HG02840 (cell line): ENCODE results near the gene ZBTB39.
"Not testable (repeated sequence)": the region's sequence is repeated elsewhere in the genome, so short reads cannot be mapped to it uniquely, and the experiment has no call there.

ENCODE experiments used
- ATAC-seq: cut with Tn5 transposase; IDR thresholded peaks from one replicate; pipeline ENCODE4 v1.9.1; 2021; ENCODE audit warnings: mild to moderate bottlenecking, moderate library complexity, moderate number of reproducible peaks; ENCODE audit not compliant: unreplicated experiment, low FRiP score

Gene ZBTB39

GRCh38 chr12:57005980-57006808, at the start of gene ZBTB39:
TSS of gene ZBTB39 (minus strand) at chr12:57006546. CDS start at chr12:57004917, 1,629 bp downstream.
- ATAC-seq: peak; percentile 64

- ATAC-seq: no peak
Measured at GRCh38 chr12:57055824-57056223, 49.5 kb upstream of the ZBTB39 start.

- ATAC-seq: not testable (repeated sequence)
Measured at GRCh38 chr12:57053901-57054300, 47.6 kb upstream of the ZBTB39 start.

- ATAC-seq: not testable (repeated sequence)
Measured at GRCh38 chr12:57053146-57053545, 46.8 kb upstream of the ZBTB39 start.

GRCh38 chr12:57051011-57051410, 44.7 kb upstream of the ZBTB39 start:
- no peak for ATAC-seq

GRCh38 chr12:57049890-57050289, 43.5 kb upstream of the ZBTB39 start, which contains the start of gene MYO1A:
TSS of gene MYO1A (minus strand) at chr12:57050129. CDS start at chr12:57048323, 1,806 bp downstream.
- no peak for ATAC-seq

- no peak for ATAC-seq
Measured at GRCh38 chr12:57049119-57049446, 42.7 kb upstream of the ZBTB39 start.

GRCh38 chr12:57048423-57049118, 42.2 kb upstream of the ZBTB39 start:
- ATAC-seq: no peak

GRCh38 chr12:57047981-57048380, 41.6 kb upstream of the ZBTB39 start:
- ATAC-seq: no peak

GRCh38 chr12:57046947-57047890, 40.9 kb upstream of the ZBTB39 start:
- ATAC-seq: no peak

- no peak for ATAC-seq
Measured at GRCh38 chr12:57046086-57046791, 39.9 kb upstream of the ZBTB39 start.

GRCh38 chr12:57044889-57045288, 38.5 kb upstream of the ZBTB39 start:
- ATAC-seq: no peak

- no peak for ATAC-seq
Measured at GRCh38 chr12:57044468-57044867, 38.1 kb upstream of the ZBTB39 start.

GRCh38 chr12:57042695-57043094, 36.3 kb upstream of the ZBTB39 start:
- no peak for ATAC-seq

GRCh38 chr12:57040750-57041149, 34.4 kb upstream of the ZBTB39 start:
- ATAC-seq: no peak

- no peak for ATAC-seq
Measured at GRCh38 chr12:57040211-57040610, 33.9 kb upstream of the ZBTB39 start.

- ATAC-seq: no peak
Measured at GRCh38 chr12:57039016-57039798, 32.9 kb upstream of the ZBTB39 start.

GRCh38 chr12:57037264-57037663, 30.9 kb upstream of the ZBTB39 start:
- no peak for ATAC-seq

- no peak for ATAC-seq
Measured at GRCh38 chr12:57033431-57033830, 27.1 kb upstream of the ZBTB39 start.
